Measurements from ENCODE around the gene IL3.

GRCh38 chr5:132085686-132086085, 25.2 kb downstream of the IL3 start:
- TF ChIP-seq CTCF (IDR thresholded peaks at IDR 0.05) (no peak), POLR2A (IDR thresholded peaks at IDR 0.05) (no peak)
